ENCODE measurements around the gene CCDC28A. TPM values are rescaled to one million over a fixed set of nuclear protein-coding genes. Genes with fewer than 3 reads are reported as not detected.

The CCDC28A gene
- 14.0 and 14.6 TPM in 2 replicates for total RNA-seq

DNA sequence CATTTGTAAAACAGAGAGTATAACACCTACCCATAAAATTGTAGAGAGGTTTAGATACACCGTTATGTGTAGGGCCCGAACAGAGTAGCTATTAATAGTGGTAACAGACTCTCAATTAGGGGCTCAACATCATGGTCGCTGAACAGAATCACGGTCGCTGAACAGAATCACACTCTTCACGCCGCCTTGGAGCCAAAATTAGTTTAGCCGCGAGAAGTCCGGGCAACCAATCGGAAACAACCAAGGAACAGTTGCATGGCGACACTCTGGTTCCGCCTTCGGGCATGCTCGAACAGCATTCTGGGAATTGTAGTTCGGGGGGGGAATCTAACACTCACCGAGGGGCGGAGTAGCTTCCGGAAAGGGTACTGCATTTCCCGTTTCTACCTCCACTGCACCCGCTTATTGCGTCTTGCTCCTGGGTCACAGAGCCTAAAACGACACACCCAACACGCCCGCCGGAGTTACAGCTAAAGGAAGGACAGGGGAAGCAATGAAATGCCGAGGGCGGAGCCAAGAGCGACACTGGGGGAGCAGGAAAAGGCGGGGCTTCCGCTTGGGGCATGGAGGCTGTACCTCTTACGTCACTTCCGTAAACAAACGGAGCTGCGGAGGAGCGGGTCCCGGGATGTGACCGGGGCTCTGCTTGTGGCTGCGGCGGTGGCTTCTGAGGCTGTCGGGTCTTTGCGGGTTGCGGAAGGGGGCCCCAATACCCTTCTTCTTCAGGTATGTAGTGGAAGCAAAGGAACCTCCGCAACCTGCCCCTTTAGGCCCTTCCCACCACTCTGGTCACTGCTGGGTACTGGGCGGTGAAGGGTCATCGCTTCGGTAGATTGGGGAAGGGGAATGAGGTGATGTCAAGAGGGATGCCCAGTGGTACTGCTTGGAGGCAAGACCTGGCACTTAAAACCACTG lies at the start of gene CCDC28A:
Gene CCDC28A (plus strand): TSS at position 593 of the 915 bp plus-strand sequence. CDS start 2,352 bp downstream, outside the sequence.
- H3K27ac Mint-ChIP-seq: peak within 1 kb of the TSS; percentile 100
- ATAC-seq (ENCODE audit: low read depth) (peak; percentile 85), DNase-seq (peak; percentile 90)
- peaks cover 26% of the 10 kb centered on the region for H3K36me3 Mint-ChIP-seq (ENCODE audit: low read depth)
- intact Hi-C loops (cut with micrococcal nuclease): loop anchor here (1.0 to 5.0 kb wide), 8 partner anchors 215 to 666 kb away; partner anchors contain the start of genes ARFGEF3, CITED2, HEBP2 and HECA
- ChIA-PET CTCF (interaction anchor here (0.7 to 1.3 kb wide), 3 partner anchors 591 to 657 kb away, joined by 3 to 6 read pairs (median 3); no protein-coding TSS in a partner anchor), POLR2A (interaction anchor here (0.5 to 1.7 kb wide), 12 partner anchors 10 to 1605 kb away, joined by 3 to 19 read pairs (median 4); partner anchors contain the start of genes ABRACL, CITED2, HEBP2 and TXLNB)
- H3K27me3 Mint-ChIP-seq: no peaks in the 10 kb centered on the region
- H3K9me3 Mint-ChIP-seq: no peaks in the 10 kb centered on the region
- peaks cover 28% of the 10 kb centered on the region for H3K4me1 Mint-ChIP-seq
- peak within 1 kb of the TSS; percentile 100 for H3K4me3 Mint-ChIP-seq
- TF ChIP-seq, protein P1, sequence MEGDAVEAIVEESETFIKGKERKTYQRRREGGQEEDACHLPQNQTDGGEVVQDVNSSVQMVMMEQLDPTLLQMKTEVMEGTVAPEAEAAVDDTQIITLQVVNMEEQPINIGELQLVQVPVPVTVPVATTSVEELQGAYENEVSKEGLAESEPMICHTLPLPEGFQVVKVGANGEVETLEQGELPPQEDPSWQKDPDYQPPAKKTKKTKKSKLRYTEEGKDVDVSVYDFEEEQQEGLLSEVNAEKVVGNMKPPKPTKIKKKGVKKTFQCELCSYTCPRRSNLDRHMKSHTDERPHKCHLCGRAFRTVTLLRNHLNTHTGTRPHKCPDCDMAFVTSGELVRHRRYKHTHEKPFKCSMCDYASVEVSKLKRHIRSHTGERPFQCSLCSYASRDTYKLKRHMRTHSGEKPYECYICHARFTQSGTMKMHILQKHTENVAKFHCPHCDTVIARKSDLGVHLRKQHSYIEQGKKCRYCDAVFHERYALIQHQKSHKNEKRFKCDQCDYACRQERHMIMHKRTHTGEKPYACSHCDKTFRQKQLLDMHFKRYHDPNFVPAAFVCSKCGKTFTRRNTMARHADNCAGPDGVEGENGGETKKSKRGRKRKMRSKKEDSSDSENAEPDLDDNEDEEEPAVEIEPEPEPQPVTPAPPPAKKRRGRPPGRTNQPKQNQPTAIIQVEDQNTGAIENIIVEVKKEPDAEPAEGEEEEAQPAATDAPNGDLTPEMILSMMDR (IDR thresholded peaks at IDR 0.05): no peak

DNA sequence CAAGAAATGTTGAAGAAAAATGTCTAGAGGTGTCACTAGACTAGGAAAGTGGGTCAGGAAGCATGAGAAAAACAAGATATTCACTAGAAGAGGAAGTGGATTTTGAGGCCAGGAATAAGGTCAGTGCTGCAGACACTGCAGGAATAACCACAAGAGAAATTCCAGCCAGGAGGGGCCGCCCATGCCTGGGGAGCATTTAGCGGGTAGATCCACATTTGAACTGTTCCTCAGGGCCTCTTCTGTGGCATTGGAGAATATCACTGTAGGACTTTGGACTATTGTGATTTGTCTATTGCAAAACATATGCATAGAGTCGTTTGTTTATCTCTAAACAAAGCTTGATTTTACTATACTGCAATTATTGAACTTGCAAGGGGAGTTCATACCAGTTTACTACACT lies 49.6 kb upstream of the CCDC28A start:
- intact Hi-C loops (cut with micrococcal nuclease): no loop called here
- ChIA-PET POLR2A (no interaction called here), CTCF (no interaction called here)
- Mint-ChIP-seq H3K36me3 (ENCODE audit: low read depth) (no peaks in the 10 kb centered on the region), H3K4me3 (no peak overlapping the region), H3K27me3 (no peaks in the 10 kb centered on the region), H3K27ac (no peak overlapping the region), H3K4me1 (peaks cover 10% of the 10 kb centered on the region), H3K9me3 (no peaks in the 10 kb centered on the region)
- DNase-seq: no peak
- no peak for ATAC-seq (ENCODE audit: low read depth)
- TF ChIP-seq, protein P1 (IDR thresholded peaks at IDR 0.05): no peak

DNA sequence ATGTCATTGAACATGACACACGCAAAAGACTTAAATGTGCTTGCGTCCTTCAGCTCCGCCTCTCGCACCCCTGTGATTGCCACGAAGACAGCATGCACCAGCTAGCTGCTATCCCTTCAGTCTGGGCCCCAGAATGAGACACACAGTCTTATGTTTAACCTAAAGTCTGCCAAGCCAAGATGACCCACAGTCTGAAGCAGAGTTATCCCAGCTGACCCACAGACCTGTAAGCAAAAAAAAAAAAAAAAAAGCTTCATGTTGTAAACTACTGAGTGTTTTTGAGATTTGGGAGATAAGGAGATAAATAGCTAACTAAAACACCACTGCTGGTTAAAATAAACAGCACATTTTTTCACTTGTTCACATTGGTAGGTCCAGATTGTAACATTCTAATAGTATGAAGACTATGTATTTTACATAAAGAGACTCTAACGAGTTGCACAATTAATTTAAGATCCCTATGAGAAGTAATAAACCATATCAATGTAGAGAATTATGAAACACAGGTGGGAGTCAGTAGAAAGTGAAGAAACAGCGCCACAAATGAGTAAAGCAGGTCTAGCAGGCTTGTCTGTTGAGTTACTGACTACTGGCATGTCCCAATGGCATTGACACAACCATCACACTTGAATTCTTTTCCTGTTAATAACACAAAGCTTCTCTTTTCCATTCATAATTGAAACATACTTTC lies 47.4 kb upstream of the CCDC28A start:
- Mint-ChIP-seq H3K4me3 (no peak overlapping the region), H3K36me3 (ENCODE audit: low read depth) (no peaks in the 10 kb centered on the region), H3K27me3 (no peaks in the 10 kb centered on the region), H3K27ac (no peak overlapping the region), H3K9me3 (no peaks in the 10 kb centered on the region), H3K4me1 (no peaks in the 10 kb centered on the region)
- TF ChIP-seq, protein P1 (IDR thresholded peaks at IDR 0.05): no peak
- CTCF ChIA-PET: no interaction called here
- POLR2A ChIA-PET: no interaction called here
- DNase-seq: no peak
- no peak for ATAC-seq (ENCODE audit: low read depth)
- intact Hi-C loops (cut with micrococcal nuclease): no loop called here

DNA sequence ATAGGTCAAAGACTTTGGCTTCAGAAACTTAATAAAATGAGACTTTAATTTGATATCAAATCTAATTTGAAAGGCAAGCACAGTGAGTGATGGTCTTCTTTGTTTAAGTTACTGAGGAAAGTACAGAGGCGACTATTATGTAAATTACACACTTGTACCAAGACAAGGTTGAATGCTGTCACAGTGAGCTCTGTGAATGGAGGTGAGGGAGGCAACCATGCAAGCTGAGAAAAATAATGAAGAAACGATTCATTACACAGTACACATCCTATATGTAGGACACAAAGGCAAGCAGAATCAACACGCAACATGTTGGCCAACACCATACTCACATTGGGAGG lies 46.8 kb upstream of the CCDC28A start:
- TF ChIP-seq, protein P1 (IDR thresholded peaks at IDR 0.05): no peak
- H3K36me3 Mint-ChIP-seq (ENCODE audit: low read depth): no peaks in the 10 kb centered on the region
- ChIA-PET CTCF (no interaction called here), POLR2A (no interaction called here)
- H3K27me3 Mint-ChIP-seq: no peaks in the 10 kb centered on the region
- ATAC-seq (ENCODE audit: low read depth) (no peak), DNase-seq (no peak)
- H3K4me3 Mint-ChIP-seq: no peak overlapping the region
- H3K9me3 Mint-ChIP-seq: no peaks in the 10 kb centered on the region
- no peaks in the 10 kb centered on the region for H3K4me1 Mint-ChIP-seq
- no peak overlapping the region for H3K27ac Mint-ChIP-seq
- intact Hi-C loops (cut with micrococcal nuclease): no loop called here

DNA sequence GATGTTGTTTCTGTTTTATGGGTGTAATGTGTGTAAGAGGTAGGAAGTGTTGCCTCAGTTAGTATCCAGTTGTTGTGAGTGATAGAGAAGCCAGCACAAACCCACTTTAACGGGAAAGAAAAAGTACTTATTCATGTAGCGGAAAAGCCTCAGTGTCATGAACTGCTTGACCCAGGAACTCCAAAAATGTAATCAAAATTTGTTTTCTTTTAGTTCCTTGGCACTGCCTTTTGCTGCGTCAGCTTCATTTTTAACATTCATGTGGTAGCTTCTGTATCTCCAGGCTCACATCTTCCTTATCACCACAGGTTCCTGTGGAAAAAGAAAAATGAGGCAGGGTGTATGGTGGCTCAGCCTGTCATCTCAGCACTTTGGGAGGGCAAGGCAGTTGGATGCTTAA lies 46.4 kb upstream of the CCDC28A start:
- H3K4me3 Mint-ChIP-seq: no peak overlapping the region
- TF ChIP-seq, protein P1 (IDR thresholded peaks at IDR 0.05): no peak
- DNase-seq (no peak), ATAC-seq (ENCODE audit: low read depth) (no peak)
- H3K36me3 Mint-ChIP-seq (ENCODE audit: low read depth): no peaks in the 10 kb centered on the region
- H3K9me3 Mint-ChIP-seq: no peaks in the 10 kb centered on the region
- H3K4me1 Mint-ChIP-seq: no peaks in the 10 kb centered on the region
- POLR2A ChIA-PET: no interaction called here
- CTCF ChIA-PET: no interaction called here
- intact Hi-C loops (cut with micrococcal nuclease): no loop called here
- H3K27me3 Mint-ChIP-seq: no peaks in the 10 kb centered on the region
- H3K27ac Mint-ChIP-seq: no peak overlapping the region
